ENCODE measurements around the gene PCGF3.

PCGF3 gene

DNA sequence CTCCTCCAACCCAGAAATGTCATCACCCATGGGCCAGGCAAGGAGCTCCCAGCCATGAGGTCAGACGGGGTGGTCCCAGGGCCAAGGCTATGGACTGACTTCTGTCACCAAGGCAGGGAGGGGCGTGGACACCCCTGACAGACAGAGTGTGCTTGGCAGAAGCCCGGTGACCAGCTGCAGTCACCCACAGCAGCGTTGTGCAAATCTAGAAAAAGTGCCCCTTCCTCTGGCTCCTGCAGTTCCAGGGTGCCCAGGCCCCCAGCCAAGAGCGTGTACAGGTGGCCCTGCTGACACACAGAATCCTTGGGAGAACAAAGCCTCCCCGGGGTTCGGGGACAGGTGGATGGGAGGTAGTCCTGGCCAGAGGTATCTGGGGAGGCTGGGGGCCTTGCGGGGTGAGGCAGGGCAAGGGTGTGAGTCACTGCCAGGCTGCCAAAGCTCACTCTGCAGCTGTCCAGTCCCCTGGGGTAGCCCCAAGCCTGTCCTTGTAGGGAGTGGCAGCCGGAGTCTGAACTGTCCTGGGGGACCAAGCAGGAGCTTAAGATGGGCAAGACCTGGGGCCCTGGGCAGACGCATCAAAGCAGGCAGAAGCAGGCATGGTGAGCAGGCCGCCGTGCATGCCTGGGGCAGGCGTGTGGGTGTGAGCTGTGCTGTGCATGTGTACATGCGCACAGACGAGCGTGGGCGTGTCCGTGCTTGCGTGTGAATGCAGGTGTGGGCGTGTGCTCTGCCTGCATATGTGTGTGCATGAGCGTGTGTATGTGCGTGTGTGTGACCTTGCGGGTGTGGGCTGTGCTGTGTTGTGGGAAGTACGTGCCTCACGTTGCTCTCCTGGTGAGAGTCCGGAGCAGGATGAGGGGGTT lies 28.0 kb upstream of the PCGF3 start:
- no peaks in the 10 kb centered on the region for H3K79me2 ChIP-seq (ENCODE audit: insufficient read depth, low read depth)
- peaks cover 3% of the 10 kb centered on the region for H3K4me1 ChIP-seq (ENCODE audit: low read depth, poor library complexity, severe bottlenecking)
- no peak overlapping the region for H3K4me3 ChIP-seq (IDR thresholded peaks at IDR 0.05; ENCODE audit: insufficient read depth, low read depth, low read length)
- H2AFZ ChIP-seq (ENCODE audit: low read depth) = no peak overlapping the region
- H3K9ac ChIP-seq = no peak overlapping the region
- no peaks in the 10 kb centered on the region for H3K27me3 ChIP-seq (ENCODE audit: insufficient read depth, low read depth)
- no peak overlapping the region for H3K4me2 ChIP-seq
- H4K20me1 ChIP-seq (ENCODE audit: insufficient read depth) = no peaks in the 10 kb centered on the region
- no peak overlapping the region for H3K27ac ChIP-seq
- TF ChIP-seq, protein P1, sequence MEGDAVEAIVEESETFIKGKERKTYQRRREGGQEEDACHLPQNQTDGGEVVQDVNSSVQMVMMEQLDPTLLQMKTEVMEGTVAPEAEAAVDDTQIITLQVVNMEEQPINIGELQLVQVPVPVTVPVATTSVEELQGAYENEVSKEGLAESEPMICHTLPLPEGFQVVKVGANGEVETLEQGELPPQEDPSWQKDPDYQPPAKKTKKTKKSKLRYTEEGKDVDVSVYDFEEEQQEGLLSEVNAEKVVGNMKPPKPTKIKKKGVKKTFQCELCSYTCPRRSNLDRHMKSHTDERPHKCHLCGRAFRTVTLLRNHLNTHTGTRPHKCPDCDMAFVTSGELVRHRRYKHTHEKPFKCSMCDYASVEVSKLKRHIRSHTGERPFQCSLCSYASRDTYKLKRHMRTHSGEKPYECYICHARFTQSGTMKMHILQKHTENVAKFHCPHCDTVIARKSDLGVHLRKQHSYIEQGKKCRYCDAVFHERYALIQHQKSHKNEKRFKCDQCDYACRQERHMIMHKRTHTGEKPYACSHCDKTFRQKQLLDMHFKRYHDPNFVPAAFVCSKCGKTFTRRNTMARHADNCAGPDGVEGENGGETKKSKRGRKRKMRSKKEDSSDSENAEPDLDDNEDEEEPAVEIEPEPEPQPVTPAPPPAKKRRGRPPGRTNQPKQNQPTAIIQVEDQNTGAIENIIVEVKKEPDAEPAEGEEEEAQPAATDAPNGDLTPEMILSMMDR (conservative IDR thresholded peaks at IDR 0.05; ENCODE audit: low read depth, low read length) = no peak
- no peaks in the 10 kb centered on the region for H3K36me3 ChIP-seq (ENCODE audit: insufficient read depth)

DNA sequence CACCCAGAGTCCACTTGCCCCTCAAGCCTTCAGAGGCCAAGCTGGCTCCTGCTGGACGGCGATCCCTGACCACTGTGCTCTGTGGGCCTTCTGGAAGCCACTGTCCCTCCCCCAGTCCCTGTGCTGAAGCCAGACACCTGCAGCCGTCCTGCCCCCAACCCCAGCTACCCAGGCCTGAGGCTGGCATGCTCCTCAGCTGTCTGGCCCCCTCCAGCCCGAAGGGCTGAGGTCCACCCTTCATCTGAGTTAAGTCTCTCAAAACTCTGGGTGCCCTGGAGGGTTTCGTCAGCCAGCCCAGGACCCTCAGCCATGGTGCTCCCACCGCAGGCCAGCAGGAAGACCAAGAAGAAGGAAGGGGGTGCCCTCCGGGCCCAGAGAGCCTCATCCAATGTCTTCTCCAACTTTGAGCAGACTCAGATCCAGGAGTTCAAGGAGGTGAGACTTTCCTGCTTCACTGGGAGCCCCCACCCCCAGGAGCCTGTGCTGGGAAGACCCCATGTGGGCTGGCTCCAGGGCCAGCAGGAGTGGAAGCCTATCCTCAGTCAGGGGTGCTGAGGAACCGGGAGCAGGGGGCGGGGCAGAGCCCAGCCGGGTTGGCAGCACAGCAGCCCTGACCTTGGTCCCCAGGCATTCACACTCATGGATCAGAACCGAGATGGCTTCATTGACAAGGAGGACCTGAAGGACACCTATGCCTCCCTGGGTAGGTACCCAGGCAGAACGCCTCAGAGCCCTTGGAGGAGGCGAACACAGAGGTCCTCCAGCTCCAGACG lies 27.1 kb upstream of the PCGF3 start:
- TF ChIP-seq, protein P1 (conservative IDR thresholded peaks at IDR 0.05; ENCODE audit: low read depth, low read length) = no peak
- no peak overlapping the region for H3K4me3 ChIP-seq (IDR thresholded peaks at IDR 0.05; ENCODE audit: insufficient read depth, low read depth, low read length)
- H4K20me1 ChIP-seq (ENCODE audit: insufficient read depth) = no peaks in the 10 kb centered on the region
- no peaks in the 10 kb centered on the region for H3K79me2 ChIP-seq (ENCODE audit: insufficient read depth, low read depth)
- H2AFZ ChIP-seq (ENCODE audit: low read depth) = no peak overlapping the region
- no peak overlapping the region for H3K4me2 ChIP-seq
- H3K4me1 ChIP-seq (ENCODE audit: low read depth, poor library complexity, severe bottlenecking) = peaks cover 3% of the 10 kb centered on the region
- H3K27me3 ChIP-seq (ENCODE audit: insufficient read depth, low read depth) = no peaks in the 10 kb centered on the region
- H3K27ac ChIP-seq = no peak overlapping the region
- H3K9ac ChIP-seq = no peak overlapping the region
- H3K36me3 ChIP-seq (ENCODE audit: insufficient read depth) = no peaks in the 10 kb centered on the region

DNA sequence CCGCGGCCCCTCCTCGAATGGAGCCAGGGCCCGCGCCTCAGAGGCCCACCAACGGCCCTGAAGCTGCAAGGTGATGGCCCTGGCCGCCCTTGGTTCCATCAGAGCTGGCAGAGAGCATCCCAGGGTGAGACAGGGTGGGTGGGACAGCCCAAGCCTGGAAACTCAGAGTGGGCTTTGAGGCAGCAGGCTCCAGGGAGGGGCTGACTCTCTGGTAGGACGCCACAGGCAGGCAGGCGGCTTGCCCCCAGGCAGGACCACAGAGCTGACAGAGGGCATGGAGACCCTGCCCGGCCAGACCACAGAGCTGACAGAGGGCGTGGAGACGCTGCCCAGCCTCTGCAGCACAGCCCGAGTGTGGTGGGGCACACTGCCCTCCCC lies 26.5 kb upstream of the PCGF3 start:
- Histone ChIP-seq H2AFZ (ENCODE audit: low read depth) (no peak overlapping the region), H3K9ac (no peak overlapping the region), H4K20me1 (ENCODE audit: insufficient read depth) (no peaks in the 10 kb centered on the region), H3K4me1 (ENCODE audit: low read depth, poor library complexity, severe bottlenecking) (peaks cover 3% of the 10 kb centered on the region), H3K4me2 (no peak overlapping the region), H3K36me3 (ENCODE audit: insufficient read depth) (no peaks in the 10 kb centered on the region), H3K79me2 (ENCODE audit: insufficient read depth, low read depth) (no peaks in the 10 kb centered on the region), H3K27me3 (ENCODE audit: insufficient read depth, low read depth) (no peaks in the 10 kb centered on the region), H3K27ac (no peak overlapping the region), H3K4me3 (IDR thresholded peaks at IDR 0.05; ENCODE audit: insufficient read depth, low read depth, low read length) (no peak overlapping the region)
- TF ChIP-seq, protein P1 (conservative IDR thresholded peaks at IDR 0.05; ENCODE audit: low read depth, low read length) = no peak

DNA sequence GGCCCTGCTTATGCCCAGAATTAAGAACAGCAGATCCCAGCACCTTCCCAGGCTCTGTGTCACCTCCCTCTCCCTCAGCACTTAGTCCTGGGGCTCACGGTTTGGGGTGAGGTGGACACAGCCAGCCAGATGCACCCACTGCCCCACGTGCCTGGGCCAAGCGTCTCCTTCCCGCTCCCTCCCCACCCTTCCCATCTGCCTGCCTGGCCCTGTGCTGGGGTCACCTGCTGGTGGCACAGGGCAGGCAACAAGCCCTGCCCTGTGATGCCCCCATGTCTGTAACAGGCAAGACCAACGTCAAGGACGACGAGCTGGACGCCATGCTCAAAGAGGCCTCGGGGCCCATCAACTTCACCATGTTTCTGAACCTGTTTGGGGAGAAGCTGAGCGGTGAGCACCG lies 26.0 kb upstream of the PCGF3 start:
- H3K36me3 ChIP-seq (ENCODE audit: insufficient read depth) = no peaks in the 10 kb centered on the region
- no peak overlapping the region for H3K4me3 ChIP-seq (IDR thresholded peaks at IDR 0.05; ENCODE audit: insufficient read depth, low read depth, low read length)
- H2AFZ ChIP-seq (ENCODE audit: low read depth) = no peak overlapping the region
- H3K4me2 ChIP-seq = no peak overlapping the region
- H3K9ac ChIP-seq = no peak overlapping the region
- H3K4me1 ChIP-seq (ENCODE audit: low read depth, poor library complexity, severe bottlenecking) = peaks cover 3% of the 10 kb centered on the region
- no peak overlapping the region for H3K27ac ChIP-seq
- H3K79me2 ChIP-seq (ENCODE audit: insufficient read depth, low read depth) = no peaks in the 10 kb centered on the region
- H3K27me3 ChIP-seq (ENCODE audit: insufficient read depth, low read depth) = no peaks in the 10 kb centered on the region
- no peaks in the 10 kb centered on the region for H4K20me1 ChIP-seq (ENCODE audit: insufficient read depth)
- TF ChIP-seq, protein P1 (conservative IDR thresholded peaks at IDR 0.05; ENCODE audit: low read depth, low read length) = no peak

All from KMS-11 (cell line).